IMR-90 (cell line): ENCODE results near the gene CNPY3.

ENCODE experiments used
- BHLHE40 ChIP-seq: fragments of 150-350 bp; IDR thresholded peaks from 2 replicates; pipeline ENCODE4 v1.6.1; 2016; ENCODE audit warnings: mild to moderate bottlenecking, low read depth, low read length
- CTCF ChIP-seq: conservative IDR thresholded peaks from 2 replicates; pipeline ENCODE4 v1.5.1; 2012; ENCODE audit warnings: mild to moderate bottlenecking, low read depth, low read length, improper control_type of control experiment
- NFE2L2 ChIP-seq: fragments of 150-350 bp; IDR thresholded peaks from 2 replicates; pipeline ENCODE4 v1.6.1; 2016; ENCODE audit warnings: low read depth, mild to moderate bottlenecking, low read length
- POLR2A ChIP-seq: IDR thresholded peaks from 2 replicates; pipeline ENCODE4 v1.6.1; 2012; ENCODE audit warnings: mild to moderate bottlenecking, low read depth, low read length

GRCh38 chr6:42979523-42980177 lies 50.4 kb downstream of the CNPY3 start:
- TF ChIP-seq NFE2L2: no peak
- TF ChIP-seq POLR2A: no peak
- TF ChIP-seq CTCF: no peak
- TF ChIP-seq BHLHE40: no peak
